PC-9 (cell line): ENCODE data around the gene STBD1.

Experiments used
- EZH2 ChIP-seq: fragments of 200-600 bp; sonication (generic); IDR thresholded peaks from 2 replicates; pipeline ENCODE4 v1.8.0; 2017; ENCODE audit warnings: antibody characterized with exemption, low read depth
- TF ChIP-seq, protein P1 (sequence below): fragments of 200-600 bp; sonication (generic); conservative IDR thresholded peaks from 2 replicates; pipeline ENCODE4 v1.6.1; 2017; ENCODE audit warnings: mixed run types, antibody characterized with exemption, mild to moderate bottlenecking, moderate library complexity

- TF ChIP-seq, protein P1, sequence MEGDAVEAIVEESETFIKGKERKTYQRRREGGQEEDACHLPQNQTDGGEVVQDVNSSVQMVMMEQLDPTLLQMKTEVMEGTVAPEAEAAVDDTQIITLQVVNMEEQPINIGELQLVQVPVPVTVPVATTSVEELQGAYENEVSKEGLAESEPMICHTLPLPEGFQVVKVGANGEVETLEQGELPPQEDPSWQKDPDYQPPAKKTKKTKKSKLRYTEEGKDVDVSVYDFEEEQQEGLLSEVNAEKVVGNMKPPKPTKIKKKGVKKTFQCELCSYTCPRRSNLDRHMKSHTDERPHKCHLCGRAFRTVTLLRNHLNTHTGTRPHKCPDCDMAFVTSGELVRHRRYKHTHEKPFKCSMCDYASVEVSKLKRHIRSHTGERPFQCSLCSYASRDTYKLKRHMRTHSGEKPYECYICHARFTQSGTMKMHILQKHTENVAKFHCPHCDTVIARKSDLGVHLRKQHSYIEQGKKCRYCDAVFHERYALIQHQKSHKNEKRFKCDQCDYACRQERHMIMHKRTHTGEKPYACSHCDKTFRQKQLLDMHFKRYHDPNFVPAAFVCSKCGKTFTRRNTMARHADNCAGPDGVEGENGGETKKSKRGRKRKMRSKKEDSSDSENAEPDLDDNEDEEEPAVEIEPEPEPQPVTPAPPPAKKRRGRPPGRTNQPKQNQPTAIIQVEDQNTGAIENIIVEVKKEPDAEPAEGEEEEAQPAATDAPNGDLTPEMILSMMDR: no peak
- TF ChIP-seq EZH2: no peak
Measured at GRCh38 chr4:76270244-76271175, 36.0 kb upstream of the STBD1 start.
